Measurements from ENCODE around the gene CCNK.

The CCNK gene

GRCh38 chr14:99515301-99516155, 34.3 kb downstream of the CCNK start:
- no peak overlapping the region for H2AFZ ChIP-seq (ENCODE audit: low read length)
- H3K27ac ChIP-seq (replicated peaks; ENCODE audit: low read length): no peak overlapping the region
- H2BK5ac ChIP-seq (ENCODE audit: low read length): peak overlapping the region; percentile 54
- no peak overlapping the region for H4K91ac ChIP-seq (ENCODE audit: low read depth, low read length, poor library complexity)
- no peak overlapping the region for H4K8ac ChIP-seq (ENCODE audit: low read depth, low read length)
- H3K79me1 ChIP-seq (ENCODE audit: low read depth, low read length): peaks cover 20% of the 10 kb centered on the region
- peaks cover 15 to 69% of the 10 kb centered on the region in 2 donors for H3K36me3 ChIP-seq (replicated peaks in 1 of 2; ENCODE audit: control insufficient read depth in 2 of 2, insufficient read depth in 2 of 2, low read length in 2 of 2)
- no peaks in the 10 kb centered on the region for H3K4me1 ChIP-seq (ENCODE audit: control insufficient read depth in 2 of 2, insufficient read depth in 1 of 2, low read depth in 1 of 2, low read length in 2 of 2)
- H2BK15ac ChIP-seq (ENCODE audit: low read length): no peak overlapping the region
- H3K14ac ChIP-seq (ENCODE audit: low read length): no peak overlapping the region
- no peaks in the 10 kb centered on the region for H3K27me3 ChIP-seq (ENCODE audit: control insufficient read depth in 3 of 3, insufficient read depth in 3 of 3, low read depth in 1 of 3, low read length in 3 of 3)
- DNase-seq (ENCODE audit: low spot score): no peak
- peak overlapping the region; percentile 84 for H2AK5ac ChIP-seq (ENCODE audit: low read depth, low read length)
- H3K18ac ChIP-seq (ENCODE audit: low read length): no peak overlapping the region
- H3K4me2 ChIP-seq (ENCODE audit: insufficient read depth, low read length, poor library complexity, severe bottlenecking): no peak overlapping the region
- peak overlapping the region; percentile 84 for H3K4ac ChIP-seq (ENCODE audit: low read length)
- H2BK120ac ChIP-seq (ENCODE audit: low read depth, low read length): no peak overlapping the region
- no peak overlapping the region for H3K4me3 ChIP-seq (ENCODE audit: low read length in 2 of 2)
- H2BK12ac ChIP-seq (ENCODE audit: low read length): no peak overlapping the region
- peak overlapping the region; percentile 70 for H3K9ac ChIP-seq (ENCODE audit: low read depth, low read length, poor library complexity)
- no CpG with 5 or more reads among the region's 27 CpGs for WGBS, 2 donors (ENCODE audit: extremely low coverage in 2 of 2, insufficient read length in 2 of 2, insufficient replicate concordance in 1 of 2)
- no peaks in the 10 kb centered on the region for H3K9me3 ChIP-seq (replicated peaks in 1 of 2; ENCODE audit: control insufficient read depth in 2 of 2, insufficient read depth in 1 of 2, low read depth in 1 of 2, low read length in 2 of 2)
- peak overlapping the region; percentile 65 for H3K23ac ChIP-seq (ENCODE audit: low read depth, low read length, poor library complexity)

GRCh38 chr14:99516156-99516870, 35.1 kb downstream of the CCNK start:
- DNase-seq (ENCODE audit: low spot score): no peak
- H3K9me3 ChIP-seq (replicated peaks in 1 of 2; ENCODE audit: control insufficient read depth in 2 of 2, insufficient read depth in 1 of 2, low read depth in 1 of 2, low read length in 2 of 2): no peaks in the 10 kb centered on the region
- H2AFZ ChIP-seq (ENCODE audit: low read length): no peak overlapping the region
- H4K91ac ChIP-seq (ENCODE audit: low read depth, low read length, poor library complexity): no peak overlapping the region
- no peaks in the 10 kb centered on the region for H3K27me3 ChIP-seq (ENCODE audit: control insufficient read depth in 3 of 3, insufficient read depth in 3 of 3, low read depth in 1 of 3, low read length in 3 of 3)
- H3K4me2 ChIP-seq (ENCODE audit: insufficient read depth, low read length, poor library complexity, severe bottlenecking): no peak overlapping the region
- no peak overlapping the region for H3K27ac ChIP-seq (replicated peaks; ENCODE audit: low read length)
- H2BK15ac ChIP-seq (ENCODE audit: low read length): no peak overlapping the region
- H3K4me1 ChIP-seq (ENCODE audit: control insufficient read depth in 2 of 2, insufficient read depth in 1 of 2, low read depth in 1 of 2, low read length in 2 of 2): peaks cover 0 to 4% of the 10 kb centered on the region in 2 donors
- no peak overlapping the region for H4K8ac ChIP-seq (ENCODE audit: low read depth, low read length)
- H3K79me1 ChIP-seq (ENCODE audit: low read depth, low read length): peaks cover 20% of the 10 kb centered on the region
- no peak overlapping the region for H3K4ac ChIP-seq (ENCODE audit: low read length)
- peak overlapping the region; percentile 89 for H3K14ac ChIP-seq (ENCODE audit: low read length)
- peak overlapping the region; percentile 57 for H3K18ac ChIP-seq (ENCODE audit: low read length)
- peak overlapping the region in 1 of 2 donors; percentile 29 for H3K4me3 ChIP-seq (ENCODE audit: low read length in 2 of 2)
- no CpG with 5 or more reads among the region's 24 CpGs for WGBS, 2 donors (ENCODE audit: extremely low coverage in 2 of 2, insufficient read length in 2 of 2, insufficient replicate concordance in 1 of 2)
- peak overlapping the region; percentile 65 for H3K23ac ChIP-seq (ENCODE audit: low read depth, low read length, poor library complexity)
- H2BK5ac ChIP-seq (ENCODE audit: low read length): no peak overlapping the region
- H3K9ac ChIP-seq (ENCODE audit: low read depth, low read length, poor library complexity): peak overlapping the region; percentile 60
- H3K36me3 ChIP-seq (replicated peaks in 1 of 2; ENCODE audit: control insufficient read depth in 2 of 2, insufficient read depth in 2 of 2, low read length in 2 of 2): peaks cover 15 to 69% of the 10 kb centered on the region in 2 donors
- no peak overlapping the region for H2BK120ac ChIP-seq (ENCODE audit: low read depth, low read length)
- H2BK12ac ChIP-seq (ENCODE audit: low read length): no peak overlapping the region
- H2AK5ac ChIP-seq (ENCODE audit: low read depth, low read length): peak overlapping the region; percentile 84

- Histone ChIP-seq H3K27ac (replicated peaks; ENCODE audit: low read length) (no peak overlapping the region), H4K91ac (ENCODE audit: low read depth, low read length, poor library complexity) (no peak overlapping the region), H3K79me1 (ENCODE audit: low read depth, low read length) (peaks cover 20% of the 10 kb centered on the region), H2BK12ac (ENCODE audit: low read length) (peak overlapping the region; percentile 90), H3K18ac (ENCODE audit: low read length) (no peak overlapping the region), H3K4me1 (ENCODE audit: control insufficient read depth in 2 of 2, insufficient read depth in 1 of 2, low read depth in 1 of 2, low read length in 2 of 2) (peaks cover 3 to 12% of the 10 kb centered on the region in 2 donors), H3K14ac (ENCODE audit: low read length) (peak overlapping the region; percentile 21), H4K8ac (ENCODE audit: low read depth, low read length) (peak overlapping the region; percentile 48), H3K36me3 (replicated peaks in 1 of 2; ENCODE audit: control insufficient read depth in 2 of 2, insufficient read depth in 2 of 2, low read length in 2 of 2) (peaks cover 12 to 69% of the 10 kb centered on the region in 2 donors), H2AK5ac (ENCODE audit: low read depth, low read length) (peak overlapping the region; percentile 98), H3K4me3 (ENCODE audit: low read length in 2 of 2) (no peak overlapping the region), H3K9me3 (replicated peaks in 1 of 2; ENCODE audit: control insufficient read depth in 2 of 2, insufficient read depth in 1 of 2, low read depth in 1 of 2, low read length in 2 of 2) (no peaks in the 10 kb centered on the region), H3K4me2 (ENCODE audit: insufficient read depth, low read length, poor library complexity, severe bottlenecking) (no peak overlapping the region), H2BK120ac (ENCODE audit: low read depth, low read length) (no peak overlapping the region), H2BK5ac (ENCODE audit: low read length) (no peak overlapping the region), H3K27me3 (ENCODE audit: control insufficient read depth in 3 of 3, insufficient read depth in 3 of 3, low read depth in 1 of 3, low read length in 3 of 3) (no peaks in the 10 kb centered on the region), H2AFZ (ENCODE audit: low read length) (no peak overlapping the region), H3K9ac (ENCODE audit: low read depth, low read length, poor library complexity) (peak overlapping the region; percentile 44), H3K23ac (ENCODE audit: low read depth, low read length, poor library complexity) (no peak overlapping the region), H2BK15ac (ENCODE audit: low read length) (no peak overlapping the region), H3K4ac (ENCODE audit: low read length) (peak overlapping the region; percentile 37)
- DNase-seq (ENCODE audit: low spot score): no peak
- WGBS, 2 donors (ENCODE audit: extremely low coverage in 2 of 2, insufficient read length in 2 of 2, insufficient replicate concordance in 1 of 2): no CpG with 5 or more reads among the region's 14 CpGs
These were observed 35.8 kb downstream of the CCNK start for GRCh38 chr14:99516871-99517642.

All from neuronal stem cell (in vitro differentiated cells).